Gastroesophageal sphincter (tissue), 4 donors: ENCODE data around the gene OR4D10. TPM values are rescaled to one million over a fixed set of nuclear protein-coding genes. Genes with fewer than 3 reads are reported as not detected.
A peak's percentile ranks its signal among the peaks of the same experiment; 100 is the strongest.
"Not testable (repeated sequence)": the region's sequence is repeated elsewhere in the genome, so short reads cannot be mapped to it uniquely, and the experiment has no call there.

ENCODE experiments used
- ATAC-seq: fragments of 150-250 bp; one replicate; pipeline ENCODE4 v1.9.1; 2016; ENCODE audit warnings: mild to moderate bottlenecking, moderate library complexity
- H3K27ac ChIP-seq, 4 donors: fragments of 200-600 bp; sonication (generic) in 3 of 4; 1 replicate in 3 of 4; 2 replicates in 1 of 4; pipeline ENCODE4 v1.5.1; 2016 to 2019
- H3K27me3 ChIP-seq: fragments of 200-600 bp; sonication (generic); one replicate; pipeline ENCODE4 v1.5.1; 2019
- H3K36me3 ChIP-seq, 2 donors: fragments of 200-600 bp; sonication (generic); one replicate each; pipeline ENCODE4 v1.5.1; 2019; ENCODE audit warnings: control low read depth in 1 of 2
- H3K4me1 ChIP-seq, 3 donors: fragments of 200-600 bp; sonication (generic); 1 replicate in 2 of 3; 2 replicates in 1 of 3; pipeline ENCODE4 v1.5.1; 2016 to 2019; ENCODE audit warnings: control low read depth in 2 of 3
- H3K4me3 ChIP-seq, 2 donors: fragments of 200-600 bp; sonication (generic); one replicate each; pipeline ENCODE4 v1.5.1; 2019; ENCODE audit warnings: mild to moderate bottlenecking in 1 of 2, moderate library complexity in 1 of 2
- H3K9me3 ChIP-seq, 3 donors: fragments of 200-600 bp; sonication (generic); one replicate each; pipeline ENCODE4 v1.5.1; 2017 to 2019; ENCODE audit warnings: control low read depth in 2 of 3
- EP300 ChIP-seq: sonication (generic); formaldehyde crosslinking; IDR thresholded peaks from one replicate; pipeline ENCODE4 v1.6.1; 2017; ENCODE audit warnings: antibody characterized with exemption, mild to moderate bottlenecking
- POLR2A ChIP-seq, 2 donors: fragments of 450-650 bp; IDR thresholded peaks; one replicate each; pipeline ENCODE4 v1.6.1; 2017; ENCODE audit warnings: antibody characterized with exemption in 2 of 2, mild to moderate bottlenecking in 2 of 2, moderate library complexity in 1 of 2
- POLR2AphosphoS5 ChIP-seq: sonication (generic); formaldehyde crosslinking; IDR thresholded peaks from one replicate; pipeline ENCODE4 v1.6.1; 2017; ENCODE audit warnings: antibody characterized with exemption
- WGBS, 2 donors: methylation state at CpG; one replicate each; pipeline ENCODE4 v1.1.5; 2018; ENCODE audit warnings: low coverage in 1 of 2; 5-methylcytosine and 5-hydroxymethylcytosine counted together
- total RNA-seq, 4 donors: library from RNA; depleted of rRNA; stranded (reverse); fragments of >200 nt; gene quantifications; one replicate each; pipeline ENCODE4 v1.1.0, GENCODE V29; 2016
- TF ChIP-seq, protein P1 (sequence below), 4 experiments: fragments of 200-600 bp in 2 of 4; fragments of 450-650 bp in 2 of 4; sonication (generic) in 1 of 4; IDR thresholded peaks; one replicate each; pipeline ENCODE4 v1.5.1; 2017 to 2019; ENCODE audit warnings: antibody characterized with exemption in 4 of 4, mild to moderate bottlenecking in 2 of 4, moderate library complexity in 2 of 4

The OR4D10 gene
- total RNA-seq, 4 donors from 2014 or later: not detected

GRCh38 chr11:59480359-59480758 lies 7.2 kb downstream of the OR4D10 start:
- H3K27me3 ChIP-seq: no peaks in the 10 kb centered on the region
- ATAC-seq: no peak
- H3K27ac ChIP-seq: no peak overlapping the region
- H3K9me3 ChIP-seq: no peaks in the 10 kb centered on the region
- TF ChIP-seq, protein P1, sequence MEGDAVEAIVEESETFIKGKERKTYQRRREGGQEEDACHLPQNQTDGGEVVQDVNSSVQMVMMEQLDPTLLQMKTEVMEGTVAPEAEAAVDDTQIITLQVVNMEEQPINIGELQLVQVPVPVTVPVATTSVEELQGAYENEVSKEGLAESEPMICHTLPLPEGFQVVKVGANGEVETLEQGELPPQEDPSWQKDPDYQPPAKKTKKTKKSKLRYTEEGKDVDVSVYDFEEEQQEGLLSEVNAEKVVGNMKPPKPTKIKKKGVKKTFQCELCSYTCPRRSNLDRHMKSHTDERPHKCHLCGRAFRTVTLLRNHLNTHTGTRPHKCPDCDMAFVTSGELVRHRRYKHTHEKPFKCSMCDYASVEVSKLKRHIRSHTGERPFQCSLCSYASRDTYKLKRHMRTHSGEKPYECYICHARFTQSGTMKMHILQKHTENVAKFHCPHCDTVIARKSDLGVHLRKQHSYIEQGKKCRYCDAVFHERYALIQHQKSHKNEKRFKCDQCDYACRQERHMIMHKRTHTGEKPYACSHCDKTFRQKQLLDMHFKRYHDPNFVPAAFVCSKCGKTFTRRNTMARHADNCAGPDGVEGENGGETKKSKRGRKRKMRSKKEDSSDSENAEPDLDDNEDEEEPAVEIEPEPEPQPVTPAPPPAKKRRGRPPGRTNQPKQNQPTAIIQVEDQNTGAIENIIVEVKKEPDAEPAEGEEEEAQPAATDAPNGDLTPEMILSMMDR (IDR thresholded peaks at IDR 0.05): no peak
- TF ChIP-seq EP300 (no peak), POLR2A (IDR thresholded peaks at IDR 0.05) (no peak), POLR2AphosphoS5 (no peak)
- H3K4me1 ChIP-seq: no peaks in the 10 kb centered on the region
- WGBS, 2 donors: 68 to 78% methylated on average over 3 of the region's 3 CpGs
- no peaks in the 10 kb centered on the region for H3K36me3 ChIP-seq
- H3K4me3 ChIP-seq: no peak overlapping the region

DNA sequence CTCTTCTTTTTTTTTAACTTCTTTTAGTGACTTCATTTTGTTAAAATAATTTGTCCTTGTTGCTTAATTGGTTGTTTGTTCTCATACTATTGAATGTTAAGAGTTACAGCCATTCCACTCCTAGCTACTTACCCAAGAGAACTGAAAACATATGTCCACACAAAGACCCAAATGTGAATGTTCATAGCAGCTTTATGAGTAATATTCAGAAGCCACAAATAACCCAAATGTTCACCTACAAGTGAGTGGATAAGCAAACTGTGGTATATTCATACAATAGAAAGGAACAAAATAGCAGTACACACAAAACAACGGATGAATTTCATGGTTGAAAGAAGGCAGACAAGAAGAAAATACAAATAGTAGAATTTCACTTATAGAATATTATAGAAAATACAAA lies 28.8 kb downstream of the OR4D10 start:
- ATAC-seq: no peak
- Histone ChIP-seq H3K27ac (no peak overlapping the region), H3K27me3 (peaks cover 1% of the 10 kb centered on the region), H3K4me1 (no peaks in the 10 kb centered on the region), H3K4me3 (no peak overlapping the region), H3K36me3 (no peaks in the 10 kb centered on the region), H3K9me3 (no peaks in the 10 kb centered on the region)
- no peak for TF ChIP-seq POLR2A (IDR thresholded peaks at IDR 0.05)
- TF ChIP-seq POLR2AphosphoS5: no peak
- WGBS, 2 donors: 23 to 89% methylated on average over 1 of the region's 1 CpG

- TF ChIP-seq POLR2AphosphoS5: no peak
- TF ChIP-seq POLR2A (IDR thresholded peaks at IDR 0.05): no peak
- TF ChIP-seq, protein P1 (IDR thresholded peaks at IDR 0.05): no peak
- TF ChIP-seq EP300: no peak
- H3K36me3 ChIP-seq: no peaks in the 10 kb centered on the region
- no peak for ATAC-seq
These were observed 30.2 kb downstream of the OR4D10 start, which contains the start of gene OR4D11 for GRCh38 chr11:59503276-59503675. Gene OR4D11 (plus strand): TSS chr11:59503576. CDS start chr11:59503576, 0 bp downstream.

DNA sequence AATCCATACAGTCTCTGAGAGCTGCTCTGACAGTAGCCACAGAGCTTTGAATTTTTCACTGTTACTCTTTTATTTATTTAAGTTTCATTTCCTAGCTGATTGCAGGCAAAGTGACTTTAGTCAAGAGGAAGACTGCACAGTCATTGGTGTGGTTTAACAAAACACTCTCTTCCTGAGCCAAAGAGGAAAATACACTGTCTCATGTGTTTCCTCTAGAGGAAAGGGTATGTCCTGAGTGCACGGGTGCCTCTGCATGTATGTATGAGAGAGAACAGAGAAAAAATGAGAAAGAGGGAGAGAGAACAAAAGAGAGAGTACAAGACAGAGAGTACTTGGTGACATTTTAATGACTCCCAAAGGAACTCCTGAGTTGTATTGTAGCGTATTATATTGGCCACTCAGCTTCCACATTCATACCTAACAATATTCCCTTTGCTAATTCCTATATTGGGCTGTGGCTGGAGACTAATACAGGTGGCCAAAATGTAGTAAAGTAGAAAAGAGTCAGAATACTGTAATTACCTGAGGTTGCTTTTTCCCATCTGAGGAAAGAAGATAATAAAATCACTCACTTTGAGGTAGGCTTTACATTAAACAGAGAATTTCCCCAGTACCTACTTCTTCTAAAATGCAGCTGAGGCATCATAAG lies 38.0 kb downstream of the OR4D10 start, which contains the start of gene OR4D9:
Gene OR4D9, plus strand, starts transcription at position 599 of the 649 bp plus-strand sequence. CDS start 3,374 bp downstream, outside the sequence.
- H3K27me3 ChIP-seq: peaks cover 14% of the 10 kb centered on the region
- no peak within 1 kb of the TSS for H3K4me3 ChIP-seq
- no peaks in the 10 kb centered on the region for H3K36me3 ChIP-seq
- H3K4me1 ChIP-seq: no peaks in the 10 kb centered on the region
- TF ChIP-seq POLR2AphosphoS5 (no peak), EP300 (no peak), POLR2A (IDR thresholded peaks at IDR 0.05) (no peak)
- TF ChIP-seq, protein P1 (IDR thresholded peaks at IDR 0.05): no peak
- 38% methylated on average over 2 of the region's 2 CpGs for WGBS, 2 donors
- H3K27ac ChIP-seq: peak within 1 kb of the TSS in 1 of 4 donors; percentile 36
- H3K9me3 ChIP-seq: no peaks in the 10 kb centered on the region
- ATAC-seq: peak; percentile 36

More at GRCh38 chr11:59503276-59503675, 30.2 kb downstream of the OR4D10 start, which contains the start of gene OR4D11:
- H3K9me3 ChIP-seq: no peaks in the 10 kb centered on the region
- H3K4me1 ChIP-seq: no peaks in the 10 kb centered on the region
- no peak within 1 kb of the TSS for H3K4me3 ChIP-seq
- H3K27me3 ChIP-seq: no peaks in the 10 kb centered on the region
- no peak within 1 kb of the TSS for H3K27ac ChIP-seq

DNA sequence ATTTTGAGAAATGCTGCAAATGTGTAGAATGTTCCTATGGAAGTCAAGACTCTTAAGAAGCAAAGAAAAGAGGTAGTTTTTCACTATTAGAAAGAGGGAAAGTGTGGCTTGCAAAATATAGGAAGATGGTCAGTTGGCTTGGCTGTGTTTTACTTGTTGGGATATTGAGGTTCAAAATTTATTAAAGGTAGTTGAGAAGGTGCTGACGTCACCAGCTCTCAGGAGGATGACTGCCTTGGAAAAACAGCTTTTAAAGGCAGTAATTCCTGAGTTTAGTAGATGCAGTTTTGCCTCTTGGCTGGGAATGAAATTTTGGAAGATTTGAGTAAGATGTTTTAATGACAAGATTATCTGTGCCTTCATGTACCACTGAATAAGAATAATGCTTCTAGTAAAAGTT lies 38.6 kb downstream of the OR4D10 start:
- Histone ChIP-seq H3K9me3 (no peaks in the 10 kb centered on the region), H3K4me1 (no peaks in the 10 kb centered on the region), H3K4me3 (no peak overlapping the region), H3K36me3 (no peaks in the 10 kb centered on the region), H3K27me3 (peaks cover 14% of the 10 kb centered on the region), H3K27ac (no peak overlapping the region)
- WGBS, 2 donors: 56 to 67% methylated on average over 1 of the region's 1 CpG
- TF ChIP-seq EP300: no peak
- TF ChIP-seq POLR2AphosphoS5: no peak
- TF ChIP-seq, protein P1 (IDR thresholded peaks at IDR 0.05): no peak
- TF ChIP-seq POLR2A (IDR thresholded peaks at IDR 0.05): no peak
- ATAC-seq: no peak

DNA sequence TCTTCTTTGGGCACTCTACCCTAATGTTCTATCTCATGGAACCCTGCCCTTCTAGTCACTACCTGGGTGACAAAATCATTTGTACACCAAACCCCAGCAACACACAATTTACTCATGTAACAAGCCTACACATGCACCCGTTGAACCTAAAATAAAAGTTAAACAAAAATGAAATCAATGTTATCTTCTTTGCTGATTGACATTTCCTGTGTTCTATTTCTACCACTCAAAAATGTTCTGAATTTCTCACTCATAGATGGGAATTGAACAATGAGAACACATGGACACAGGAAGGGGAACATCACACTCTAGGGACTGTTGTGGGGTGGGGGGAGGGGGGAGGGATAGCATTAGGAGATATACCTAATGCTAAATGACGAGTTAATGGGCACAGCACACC lies 47.0 kb downstream of the OR4D10 start:
- not testable (repeated sequence) for ATAC-seq, H3K4me1 ChIP-seq
- 57 to 78% methylated on average over 1 to 2 of the region's 2 CpGs for WGBS, 2 donors

More for the DNA sequence above, 47.0 kb downstream of the OR4D10 start:
- not testable (repeated sequence) for H3K27ac ChIP-seq, H3K4me3 ChIP-seq, H3K27me3 ChIP-seq, H3K9me3 ChIP-seq, H3K36me3 ChIP-seq
